ENCODE results near the gene LRRC4C. TPM values are rescaled to one million over a fixed set of nuclear protein-coding genes. Genes with fewer than 3 reads are reported as not detected.

LRRC4C gene
- total RNA-seq, 3 donors from 2014 or later, result 0.29 to 4.1 TPM; not detected in 1

DNA sequence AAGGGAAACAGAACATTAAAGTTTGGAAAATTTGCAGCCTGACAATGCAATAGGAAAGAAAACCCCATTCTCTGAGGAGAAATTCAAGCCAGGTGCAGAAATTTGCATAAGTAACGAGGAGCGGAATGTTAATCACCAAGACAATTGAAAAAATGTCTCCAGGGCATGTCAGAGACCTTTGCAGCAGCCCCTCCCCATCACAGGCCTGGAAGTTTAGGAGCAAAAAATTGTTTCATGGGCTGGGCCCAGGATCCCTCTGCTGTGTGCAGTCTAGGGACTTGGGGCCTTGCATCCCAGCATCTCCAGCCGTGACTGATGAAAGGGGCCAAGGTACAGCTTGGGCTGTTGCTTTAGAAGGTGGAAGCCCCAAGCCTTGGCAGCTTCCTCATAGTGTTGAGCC, 780.2 kb downstream of the LRRC4C start:
- H3K36me3 ChIP-seq (ENCODE audit: low read depth), result no peaks in the 10 kb centered on the region
- H3K4me3 ChIP-seq, result no peak overlapping the region
- ATAC-seq, result no peak
- H3K9me3 ChIP-seq, result peaks cover 52% of the 10 kb centered on the region
- TF ChIP-seq, protein P1, sequence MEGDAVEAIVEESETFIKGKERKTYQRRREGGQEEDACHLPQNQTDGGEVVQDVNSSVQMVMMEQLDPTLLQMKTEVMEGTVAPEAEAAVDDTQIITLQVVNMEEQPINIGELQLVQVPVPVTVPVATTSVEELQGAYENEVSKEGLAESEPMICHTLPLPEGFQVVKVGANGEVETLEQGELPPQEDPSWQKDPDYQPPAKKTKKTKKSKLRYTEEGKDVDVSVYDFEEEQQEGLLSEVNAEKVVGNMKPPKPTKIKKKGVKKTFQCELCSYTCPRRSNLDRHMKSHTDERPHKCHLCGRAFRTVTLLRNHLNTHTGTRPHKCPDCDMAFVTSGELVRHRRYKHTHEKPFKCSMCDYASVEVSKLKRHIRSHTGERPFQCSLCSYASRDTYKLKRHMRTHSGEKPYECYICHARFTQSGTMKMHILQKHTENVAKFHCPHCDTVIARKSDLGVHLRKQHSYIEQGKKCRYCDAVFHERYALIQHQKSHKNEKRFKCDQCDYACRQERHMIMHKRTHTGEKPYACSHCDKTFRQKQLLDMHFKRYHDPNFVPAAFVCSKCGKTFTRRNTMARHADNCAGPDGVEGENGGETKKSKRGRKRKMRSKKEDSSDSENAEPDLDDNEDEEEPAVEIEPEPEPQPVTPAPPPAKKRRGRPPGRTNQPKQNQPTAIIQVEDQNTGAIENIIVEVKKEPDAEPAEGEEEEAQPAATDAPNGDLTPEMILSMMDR (IDR thresholded peaks at IDR 0.05), result no peak
- no peak for DNase-seq
- intact Hi-C loops (cut with DNase I, micrococcal nuclease), result no loop called here
- no peaks in the 10 kb centered on the region for H3K4me1 ChIP-seq (ENCODE audit: low read depth)

DNA sequence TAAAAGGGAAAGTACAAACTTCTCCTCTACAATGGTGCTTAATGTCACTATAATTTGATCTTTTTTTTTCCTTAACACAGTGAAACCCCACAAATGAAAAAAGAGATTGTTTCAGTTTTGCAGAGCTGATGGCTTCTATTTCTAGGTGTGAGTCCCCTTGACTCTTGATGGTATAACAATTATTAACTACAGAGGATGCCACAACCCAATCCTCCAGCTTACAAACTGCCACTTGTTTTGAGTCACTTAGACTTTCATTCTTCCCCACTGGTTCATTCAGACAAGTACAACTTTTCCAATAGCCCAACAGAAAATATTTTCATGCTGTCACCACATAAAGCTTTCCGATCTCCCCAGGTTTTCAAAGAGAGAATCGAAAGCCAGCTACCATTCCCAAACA, 812.2 kb downstream of the LRRC4C start:
- intact Hi-C loops (cut with DNase I, micrococcal nuclease), result no loop called here
- no peak for DNase-seq
- Histone ChIP-seq H3K4me1 (ENCODE audit: low read depth) (no peaks in the 10 kb centered on the region), H3K4me3 (no peak overlapping the region), H3K9me3 (peaks cover 55% of the 10 kb centered on the region), H3K36me3 (ENCODE audit: low read depth) (no peaks in the 10 kb centered on the region)
- TF ChIP-seq, protein P1 (IDR thresholded peaks at IDR 0.05), result no peak
- no peak for ATAC-seq

DNA sequence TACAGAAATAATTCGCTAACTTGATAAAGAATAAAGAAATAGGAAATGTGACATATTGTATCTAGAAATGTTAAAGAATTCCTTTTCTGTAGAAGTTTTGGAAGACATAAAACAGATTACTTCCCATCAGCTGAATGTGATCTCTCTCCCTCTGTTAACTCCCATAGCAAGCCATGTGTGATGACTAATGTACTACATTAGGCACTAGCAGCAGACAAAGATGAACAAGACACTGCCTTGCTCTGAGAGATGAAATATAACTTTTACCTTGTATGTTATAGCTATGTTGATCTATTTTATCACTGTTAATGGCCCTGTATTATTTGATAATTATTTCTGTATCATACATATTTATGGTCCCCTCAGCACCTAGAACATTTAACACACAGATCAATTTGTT, 817.2 kb downstream of the LRRC4C start:
- no peaks in the 10 kb centered on the region for H3K36me3 ChIP-seq (ENCODE audit: low read depth)
- DNase-seq, result no peak
- H3K9me3 ChIP-seq, result peaks cover 20% of the 10 kb centered on the region
- TF ChIP-seq, protein P1 (IDR thresholded peaks at IDR 0.05), result no peak
- intact Hi-C loops (cut with DNase I, micrococcal nuclease), result no loop called here
- no peak overlapping the region for H3K4me3 ChIP-seq
- H3K4me1 ChIP-seq (ENCODE audit: low read depth), result no peaks in the 10 kb centered on the region
- ATAC-seq, result no peak

DNA sequence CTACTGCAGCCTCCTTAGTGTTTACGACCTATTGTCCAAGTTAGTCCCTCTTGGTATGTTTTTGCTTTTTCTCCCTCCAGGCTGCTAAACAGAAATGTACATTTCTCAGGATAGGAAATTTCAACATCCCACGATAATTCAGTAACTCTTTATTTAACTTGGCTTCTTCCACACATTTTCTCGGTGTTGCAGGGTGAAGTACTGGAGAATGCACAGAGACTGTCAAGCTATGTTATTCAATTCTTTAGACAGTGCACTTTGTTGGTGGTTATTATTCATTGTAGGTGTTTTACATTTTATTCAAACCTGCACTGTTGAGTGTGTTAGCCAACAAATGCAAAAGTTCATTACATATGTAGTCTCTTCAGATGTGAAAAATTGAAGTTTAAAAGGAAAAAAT, 839.8 kb downstream of the LRRC4C start:
- no peak for DNase-seq
- no peaks in the 10 kb centered on the region for H3K4me1 ChIP-seq (ENCODE audit: low read depth)
- H3K9me3 ChIP-seq, result peaks cover 17% of the 10 kb centered on the region
- intact Hi-C loops (cut with DNase I, micrococcal nuclease), result no loop called here
- TF ChIP-seq, protein P1 (IDR thresholded peaks at IDR 0.05), result no peak
- H3K36me3 ChIP-seq (ENCODE audit: low read depth), result no peaks in the 10 kb centered on the region
- ATAC-seq, result no peak
- no peak overlapping the region for H3K4me3 ChIP-seq

DNA sequence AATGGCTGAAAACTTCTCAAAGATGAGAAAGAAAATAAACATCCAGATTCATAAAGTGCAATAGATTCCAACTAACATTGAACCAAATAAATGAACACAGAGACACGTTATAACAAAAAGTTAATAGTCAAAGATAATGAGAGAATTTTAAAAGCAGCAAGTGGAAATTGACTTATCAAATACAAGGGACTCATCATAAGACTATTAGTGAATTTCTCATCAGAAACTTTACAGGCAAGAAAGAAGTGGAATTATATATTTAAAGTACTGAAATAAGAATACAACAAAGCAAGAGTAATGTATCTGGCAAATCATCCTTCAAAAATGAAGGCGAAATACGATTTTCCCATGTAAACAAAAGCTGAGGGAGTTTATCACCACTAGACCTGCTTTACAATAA, 852.7 kb downstream of the LRRC4C start:
- Histone ChIP-seq H3K4me3 (no peak overlapping the region), H3K36me3 (ENCODE audit: low read depth) (no peaks in the 10 kb centered on the region), H3K9me3 (peaks cover 44% of the 10 kb centered on the region), H3K4me1 (ENCODE audit: low read depth) (no peaks in the 10 kb centered on the region)
- DNase-seq (no peak), ATAC-seq (no peak)
- TF ChIP-seq, protein P1 (IDR thresholded peaks at IDR 0.05), result no peak
- intact Hi-C loops (cut with DNase I, micrococcal nuclease), result no loop called here

Data from mucosa of descending colon (tissue), 3 donors.